Stimulated activated CD4-positive, alpha-beta T cell treated with anti-CD3 and anti-CD28 coated beads, TNF-alpha, amount 100 ng/mL, for 24 hours (primary cell): Measurements from ENCODE around the gene JAK3.
"Not testable (repeated sequence)": the region's sequence is repeated elsewhere in the genome, so short reads cannot be mapped to it uniquely, and the experiment has no call there.

ENCODE experiments used
- DNase-seq, 3 experiments: peaks; one replicate each; pipeline ENCODE4 v3.0.0-alpha.2; 2020; ENCODE audit warnings: low read depth in 3 of 3

JAK3 gene

DNA sequence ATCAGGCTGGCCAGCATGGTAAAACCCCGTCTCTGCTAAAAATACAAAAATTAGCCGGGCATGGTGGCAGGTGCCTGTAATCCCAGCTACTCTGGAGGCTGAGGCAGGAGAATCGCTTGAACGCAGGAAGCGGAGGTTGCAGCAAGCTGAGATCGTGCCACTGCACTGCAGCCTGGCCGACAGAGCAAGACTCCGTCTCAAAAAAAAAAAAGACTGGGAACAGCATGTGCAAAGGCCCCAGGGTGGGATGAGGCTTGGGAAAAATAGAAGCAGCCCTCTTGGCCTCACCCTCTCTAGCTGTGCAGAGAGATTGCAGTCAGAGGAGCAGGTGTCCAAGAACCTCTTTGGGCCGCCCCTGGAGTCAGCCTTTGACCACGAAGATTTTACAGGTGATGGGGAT, 69.9 kb downstream of the JAK3 start:
- DNase-seq = not testable (repeated sequence)

DNA sequence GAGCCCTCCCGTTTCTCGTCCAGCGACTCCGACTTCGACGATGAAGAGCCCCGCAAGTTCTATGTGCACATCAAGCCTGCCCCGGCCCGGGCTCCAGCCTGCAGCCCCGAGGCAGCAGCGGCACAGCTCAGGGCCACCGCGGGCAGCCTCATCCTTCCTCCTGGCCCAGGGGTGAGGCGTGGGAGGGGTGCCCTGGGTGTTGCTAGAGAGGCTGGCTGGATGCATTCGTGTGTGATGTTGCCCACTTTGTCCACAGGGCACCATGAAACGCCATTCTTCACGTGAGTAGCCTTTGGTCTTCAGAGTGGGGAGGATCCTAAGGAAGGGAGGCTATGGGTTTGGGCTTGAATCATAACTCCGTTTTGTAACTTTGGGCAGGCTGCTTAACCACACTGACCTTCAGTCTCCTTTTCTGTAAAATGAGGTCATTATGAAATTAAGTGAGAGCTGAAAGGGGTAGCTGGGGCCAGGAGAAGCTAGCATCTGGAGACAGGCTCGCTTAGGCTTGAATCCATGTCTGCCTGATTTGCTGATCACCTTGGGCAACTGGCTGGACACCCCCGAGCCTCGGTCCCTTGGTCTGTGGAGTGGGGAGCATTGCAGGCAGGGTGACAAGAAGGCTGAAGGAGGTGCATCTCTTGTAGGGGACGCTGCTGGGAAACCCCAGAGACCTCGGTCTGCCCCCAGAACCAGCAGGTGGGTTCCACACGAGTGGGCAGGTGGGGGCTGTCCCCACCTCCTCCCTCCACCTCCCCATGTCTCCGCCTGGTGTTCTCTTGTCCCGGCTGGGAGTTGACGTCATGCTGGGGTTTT, 71.6 kb downstream of the JAK3 start:
- DNase-seq = no peak

GRCh38 chr19:17775245-17775927, 72.4 kb downstream of the JAK3 start:
- peak in 1 of 3 experiments; percentile 32 for DNase-seq
